ENCODE measurements around the gene POLR1H. TPM values are rescaled to one million over a fixed set of nuclear protein-coding genes. Genes with fewer than 3 reads are reported as not detected.

The POLR1H gene
- total RNA-seq, 1 experiment from 2014 or later, result 45.0 TPM

Small RNA genes lying within 50 kb of the gene (small RNA-seq; reads per million reads assigned to genes)
- not detected for gene RF02218
- gene RF02219, result not detected
- gene RF02220, result not detected

Other genes with a start within 250 kb of the POLR1H start
- gene HLA-G, start 233.4 kb upstream of the POLR1H start, total RNA-seq (2014; rRNA removed; shearing (Covaris generic)), result 0.56 TPM in 1 of 2 replicates, not detected in the other
- gene HLA-A, start 118.7 kb upstream of the POLR1H start, total RNA-seq (2014; rRNA removed; shearing (Covaris generic)), result 856 and 869 TPM in 2 replicates
- 44.2 and 49.3 TPM in 2 replicates for gene PPP1R11, start 5.9 kb downstream of the POLR1H start, total RNA-seq (2014; rRNA removed; shearing (Covaris generic))
- 3.8 and 6.5 TPM in 2 replicates for gene RNF39, start 14.5 kb downstream of the POLR1H start, total RNA-seq (2014; rRNA removed; shearing (Covaris generic))
- 112 and 119 TPM in 2 replicates for gene TRIM31, start 51.8 kb downstream of the POLR1H start, total RNA-seq (2014; rRNA removed; shearing (Covaris generic))
- gene TRIM40, start 74.9 kb downstream of the POLR1H start, total RNA-seq (2014; rRNA removed; shearing (Covaris generic)), result not detected in 2 replicates
- gene TRIM10, start 99.9 kb downstream of the POLR1H start, total RNA-seq (2014; rRNA removed; shearing (Covaris generic)), result 1.2 and 2.1 TPM in 2 replicates
- gene TRIM15, start 102.3 kb downstream of the POLR1H start, total RNA-seq (2014; rRNA removed; shearing (Covaris generic)), result 13.3 and 15.1 TPM in 2 replicates
- gene TRIM26, start 152.1 kb downstream of the POLR1H start, total RNA-seq (2014; rRNA removed; shearing (Covaris generic)), result 63.1 and 63.5 TPM in 2 replicates

Data from HT-29 (cell line).